Ammon's horn (tissue), 1 donor: ENCODE measurements around the gene ANKS1A.
A peak's percentile ranks its signal among the peaks of the same experiment; 100 is the strongest.
"Not testable (repeated sequence)": the region's sequence is repeated elsewhere in the genome, so short reads cannot be mapped to it uniquely, and the experiment has no call there.

ENCODE experiments used
- DNase-seq: peaks from one replicate; pipeline ENCODE4 v3.0.0-alpha.2; 2016; ENCODE audit warnings: low spot score

Gene ANKS1A

GRCh38 chr6:35107761-35108160 lies 218.7 kb downstream of the ANKS1A start:
- DNase-seq: not testable (repeated sequence)

- DNase-seq: no peak
Measured at GRCh38 chr6:35108309-35108885, 219.3 kb downstream of the ANKS1A start.

GRCh38 chr6:35120746-35121145 lies 231.7 kb downstream of the ANKS1A start:
- no peak for DNase-seq

GRCh38 chr6:35124356-35124755 lies 235.3 kb downstream of the ANKS1A start:
- no peak for DNase-seq

GRCh38 chr6:35128042-35128441 lies 239.0 kb downstream of the ANKS1A start:
- DNase-seq: no peak

GRCh38 chr6:35128496-35128895 lies 239.4 kb downstream of the ANKS1A start:
- no peak for DNase-seq

- no peak for DNase-seq
Measured at GRCh38 chr6:35136185-35136584, 247.1 kb downstream of the ANKS1A start.

- not testable (repeated sequence) for DNase-seq
Measured at GRCh38 chr6:35138191-35138590, 249.1 kb downstream of the ANKS1A start.

- no peak for DNase-seq
Measured at GRCh38 chr6:35139470-35139869, 250.4 kb downstream of the ANKS1A start.

- DNase-seq: peak; percentile 89
Measured at GRCh38 chr6:35139924-35140638, 251.0 kb downstream of the ANKS1A start.

- no peak for DNase-seq
Measured at GRCh38 chr6:35140639-35141006, 251.6 kb downstream of the ANKS1A start.
